Measurements from ENCODE around the gene DNAH1. TPM values are rescaled to one million over a fixed set of nuclear protein-coding genes. Genes with fewer than 3 reads are reported as not detected.

DNAH1 gene
- total RNA-seq, 1 donor from 2014 or later, result 7.3 TPM

DNA sequence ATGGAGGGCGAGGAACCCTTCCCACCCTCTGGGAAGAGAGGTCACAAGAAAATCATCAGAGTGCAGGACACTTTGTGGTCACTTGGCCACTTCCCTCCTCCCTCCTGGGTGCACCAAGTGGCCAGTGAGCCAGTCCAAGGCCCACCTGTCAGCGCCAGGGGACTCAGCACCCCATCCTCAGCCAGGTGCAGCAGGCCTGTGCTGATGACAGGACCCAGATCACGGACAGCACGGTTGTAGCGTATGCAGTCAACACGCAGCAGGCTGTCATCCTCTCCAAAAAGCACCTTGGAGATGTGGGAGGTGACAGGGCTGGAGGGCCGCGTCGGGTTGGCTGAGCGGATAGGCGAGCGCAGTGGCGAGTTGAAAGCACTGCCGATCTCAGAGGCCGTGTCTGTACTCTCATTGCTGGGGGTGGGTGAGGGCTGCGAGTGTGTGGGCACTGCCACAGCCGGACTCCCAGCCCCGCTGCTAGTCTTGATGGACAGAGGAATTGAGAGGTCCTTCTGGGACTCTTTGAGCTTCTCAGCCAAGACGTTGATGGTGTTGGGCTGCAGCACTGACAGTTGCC, 87.2 kb downstream of the DNAH1 start:
- no peak for DNase-seq (ENCODE audit: extremely low spot score, unreplicated experiment)
- peaks cover 4% of the 10 kb centered on the region for H3K4me1 Mint-ChIP-seq (ENCODE audit: unreplicated experiment)
- H3K27ac Mint-ChIP-seq, result no peak overlapping the region
- no peaks in the 10 kb centered on the region for H3K27me3 Mint-ChIP-seq
- no peak overlapping the region for H3K4me3 Mint-ChIP-seq
- TF ChIP-seq CTCF (conservative IDR thresholded peaks at IDR 0.05), result no peak
- peaks cover 11% of the 10 kb centered on the region for H3K36me3 Mint-ChIP-seq
- H3K9me3 Mint-ChIP-seq, result no peaks in the 10 kb centered on the region

DNA sequence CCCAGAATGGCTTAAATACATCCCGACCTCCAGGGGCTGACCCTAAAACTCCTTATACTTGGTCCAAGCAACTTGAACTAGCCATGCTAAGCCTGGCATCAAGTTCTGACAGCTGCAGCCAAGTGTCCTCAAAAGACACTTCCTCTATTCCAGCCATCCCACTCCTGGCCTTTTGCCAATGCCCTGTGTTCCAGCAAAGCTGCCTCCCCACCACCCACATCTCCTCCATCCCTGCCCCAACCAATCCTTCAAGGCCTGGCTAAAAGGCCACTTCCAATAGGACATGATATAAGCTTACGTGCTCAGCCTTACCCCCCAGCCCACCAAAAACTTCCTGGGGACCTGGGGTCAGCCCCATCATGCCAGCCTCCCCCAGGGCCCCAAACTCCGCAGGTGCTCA, 87.8 kb downstream of the DNAH1 start:
- H3K27ac Mint-ChIP-seq, result no peak overlapping the region
- H3K27me3 Mint-ChIP-seq, result no peaks in the 10 kb centered on the region
- H3K4me3 Mint-ChIP-seq, result no peak overlapping the region
- peaks cover 15% of the 10 kb centered on the region for H3K36me3 Mint-ChIP-seq
- no peak for TF ChIP-seq CTCF (conservative IDR thresholded peaks at IDR 0.05)
- H3K9me3 Mint-ChIP-seq, result no peaks in the 10 kb centered on the region
- no peak for DNase-seq (ENCODE audit: extremely low spot score, unreplicated experiment)
- peaks cover 8% of the 10 kb centered on the region for H3K4me1 Mint-ChIP-seq (ENCODE audit: unreplicated experiment)

DNA sequence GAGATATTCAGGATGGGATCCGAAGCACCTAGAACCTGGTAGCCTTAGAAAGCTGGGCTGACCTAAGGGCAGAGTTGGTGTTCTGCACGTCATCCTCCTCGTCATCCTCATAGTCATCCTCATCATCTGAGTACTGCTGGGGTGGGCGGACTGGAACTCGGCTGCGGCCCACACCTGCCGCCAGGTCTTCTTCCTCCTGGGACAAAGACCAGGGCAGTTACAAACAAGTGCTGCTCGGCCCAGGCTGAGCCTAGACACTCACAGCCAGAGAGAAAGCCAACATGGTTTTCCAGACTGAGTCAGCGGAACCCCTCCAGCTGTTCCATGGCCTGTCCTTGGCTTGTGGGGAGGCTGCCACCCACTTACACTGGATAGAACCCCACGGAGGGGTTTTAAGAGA, 88.3 kb downstream of the DNAH1 start:
- DNase-seq (ENCODE audit: extremely low spot score, unreplicated experiment), result no peak
- H3K27me3 Mint-ChIP-seq, result no peaks in the 10 kb centered on the region
- peaks cover 8% of the 10 kb centered on the region for H3K4me1 Mint-ChIP-seq (ENCODE audit: unreplicated experiment)
- H3K36me3 Mint-ChIP-seq, result peaks cover 15% of the 10 kb centered on the region
- H3K9me3 Mint-ChIP-seq, result no peaks in the 10 kb centered on the region
- H3K4me3 Mint-ChIP-seq, result no peak overlapping the region
- TF ChIP-seq CTCF (conservative IDR thresholded peaks at IDR 0.05), result no peak
- no peak overlapping the region for H3K27ac Mint-ChIP-seq

GRCh38 chr3:52405066-52405465, 88.9 kb downstream of the DNAH1 start:
- Mint-ChIP-seq H3K27me3 (no peaks in the 10 kb centered on the region), H3K4me1 (ENCODE audit: unreplicated experiment) (peaks cover 8% of the 10 kb centered on the region), H3K4me3 (no peak overlapping the region), H3K27ac (no peak overlapping the region), H3K9me3 (no peaks in the 10 kb centered on the region), H3K36me3 (peaks cover 15% of the 10 kb centered on the region)
- TF ChIP-seq CTCF (conservative IDR thresholded peaks at IDR 0.05), result no peak
- no peak for DNase-seq (ENCODE audit: extremely low spot score, unreplicated experiment)

GRCh38 chr3:52405601-52406110, 89.5 kb downstream of the DNAH1 start:
- DNase-seq (ENCODE audit: extremely low spot score, unreplicated experiment), result no peak
- Mint-ChIP-seq H3K4me1 (ENCODE audit: unreplicated experiment) (peaks cover 8% of the 10 kb centered on the region), H3K27me3 (no peaks in the 10 kb centered on the region), H3K27ac (no peak overlapping the region), H3K36me3 (peaks cover 15% of the 10 kb centered on the region), H3K4me3 (no peak overlapping the region), H3K9me3 (no peaks in the 10 kb centered on the region)
- TF ChIP-seq CTCF (conservative IDR thresholded peaks at IDR 0.05), result no peak

All from type B pancreatic cell (in vitro differentiated cells).